GM11168 (cell line): ENCODE measurements around the gene C1orf52.

Source experiments
- in situ Hi-C: fragments of 300-500 bp; cut with MboI; formaldehyde crosslinking; loops from one replicate; pipeline ENCODE4 v1.12.0; 2022; ENCODE audit warnings: low sequenced_read_pairs; ENCODE audit not compliant: unreplicated experiment

The C1orf52 gene

GRCh38 chr1:85243372-85243771 lies 16.1 kb downstream of the C1orf52 start:
- in situ Hi-C loops = loop anchor here (10.0 kb wide), 1 partner anchor 299 kb away; no protein-coding TSS in a partner anchor

- in situ Hi-C loops = loop anchor here (10.0 kb wide), 1 partner anchor 296 kb away; no protein-coding TSS in a partner anchor
Observed at GRCh38 chr1:85240643-85241042, 18.8 kb downstream of the C1orf52 start.

GRCh38 chr1:85240174-85240601 lies 19.3 kb downstream of the C1orf52 start:
- in situ Hi-C loops = loop anchor here (10.0 kb wide), 1 partner anchor 295 kb away; no protein-coding TSS in a partner anchor

- in situ Hi-C loops = no loop called here
Observed at GRCh38 chr1:85237613-85238012, 21.8 kb downstream of the C1orf52 start.

GRCh38 chr1:85230305-85230977 lies 29.0 kb downstream of the C1orf52 start:
- in situ Hi-C loops = no loop called here

GRCh38 chr1:85229574-85230097 lies 29.8 kb downstream of the C1orf52 start:
- in situ Hi-C loops = no loop called here

- in situ Hi-C loops = no loop called here
Observed at GRCh38 chr1:85228972-85229371, 30.5 kb downstream of the C1orf52 start.

- in situ Hi-C loops = no loop called here
Observed at GRCh38 chr1:85225624-85226380, 33.7 kb downstream of the C1orf52 start.

- in situ Hi-C loops = no loop called here
Observed at GRCh38 chr1:85224734-85225623, 34.5 kb downstream of the C1orf52 start.

GRCh38 chr1:85224295-85224694 lies 35.2 kb downstream of the C1orf52 start:
- in situ Hi-C loops = no loop called here

GRCh38 chr1:85223334-85223733 lies 36.1 kb downstream of the C1orf52 start:
- in situ Hi-C loops = no loop called here

GRCh38 chr1:85220756-85221201 lies 38.7 kb downstream of the C1orf52 start:
- in situ Hi-C loops = no loop called here

- in situ Hi-C loops = no loop called here
Observed at GRCh38 chr1:85219853-85220610, 39.4 kb downstream of the C1orf52 start.

- in situ Hi-C loops = no loop called here
Observed at GRCh38 chr1:85216697-85217096, 42.8 kb downstream of the C1orf52 start.

GRCh38 chr1:85214654-85215053 lies 44.8 kb downstream of the C1orf52 start:
- in situ Hi-C loops = no loop called here

- in situ Hi-C loops = no loop called here
Observed at GRCh38 chr1:85208488-85208887, 51.0 kb downstream of the C1orf52 start.

- in situ Hi-C loops = no loop called here
Observed at GRCh38 chr1:85203573-85204171, 55.8 kb downstream of the C1orf52 start.

- in situ Hi-C loops = no loop called here
Observed at GRCh38 chr1:85202864-85203255, 56.6 kb downstream of the C1orf52 start.
